ACC112 (cell line): ENCODE measurements around the gene TBX4.

Experiments used
- H2AFZ ChIP-seq: fragments of 200-600 bp; sonication (generic); one replicate; pipeline ENCODE4 v1.6.0; 2017; ENCODE audit warnings: antibody characterized with exemption, low read length; ENCODE audit not compliant: unreplicated experiment
- H3K27ac ChIP-seq: fragments of 200-600 bp; sonication (generic); 2 replicates; pipeline ENCODE4 v1.5.1; 2014; ENCODE audit warnings: low read depth, mild to moderate bottlenecking, antibody characterized with exemption, low read length, moderate library complexity
- H3K27me3 ChIP-seq: fragments of 200-600 bp; sonication (generic); 2 replicates; pipeline ENCODE4 v1.6.1; 2014; ENCODE audit warnings: mild to moderate bottlenecking, antibody characterized with exemption, low read length, moderate library complexity, mixed read lengths; ENCODE audit not compliant: insufficient read depth
- H3K36me3 ChIP-seq: fragments of 200-600 bp; sonication (generic); 2 replicates; pipeline ENCODE4 v1.6.1; 2016; ENCODE audit warnings: mild to moderate bottlenecking, antibody characterized with exemption, low read length, moderate library complexity, mixed read lengths; ENCODE audit not compliant: insufficient read depth
- H3K4me1 ChIP-seq: fragments of 200-600 bp; sonication (generic); one replicate; pipeline ENCODE4 v1.6.1; 2016; ENCODE audit warnings: low read length, mixed read lengths; ENCODE audit not compliant: insufficient read depth, unreplicated experiment, control insufficient read depth
- H3K4me3 ChIP-seq: fragments of 200-600 bp; sonication (generic); 2 replicates; pipeline ENCODE4 v1.5.1; 2014; ENCODE audit warnings: mild to moderate bottlenecking, low read depth, low read length
- H3K79me2 ChIP-seq: fragments of 200-600 bp; sonication (generic); one replicate; pipeline ENCODE4 v1.6.0; 2016; ENCODE audit warnings: low read length; ENCODE audit not compliant: control insufficient read depth, unreplicated experiment, insufficient read depth

TBX4 gene

GRCh38 chr17:61414141-61414935, 37.9 kb upstream of the TBX4 start:
- Histone ChIP-seq H3K27me3 (no peaks in the 10 kb centered on the region), H3K4me1 (peaks cover 15% of the 10 kb centered on the region), H2AFZ (no peak overlapping the region), H3K79me2 (no peaks in the 10 kb centered on the region), H3K27ac (no peak overlapping the region), H3K4me3 (no peak overlapping the region), H3K36me3 (no peaks in the 10 kb centered on the region)

- Histone ChIP-seq H3K27ac (no peak overlapping the region), H2AFZ (no peak overlapping the region), H3K4me1 (peaks cover 15% of the 10 kb centered on the region), H3K27me3 (no peaks in the 10 kb centered on the region), H3K36me3 (no peaks in the 10 kb centered on the region), H3K4me3 (no peak overlapping the region), H3K79me2 (no peaks in the 10 kb centered on the region)
These were observed 37.3 kb upstream of the TBX4 start for GRCh38 chr17:61414936-61415251.

- H3K27ac ChIP-seq: no peak overlapping the region
- no peaks in the 10 kb centered on the region for H3K79me2 ChIP-seq
- H3K36me3 ChIP-seq: no peaks in the 10 kb centered on the region
- H3K27me3 ChIP-seq: peaks cover 1% of the 10 kb centered on the region; the same call in 1 of the 2 replicates
- no peak overlapping the region for H2AFZ ChIP-seq
- peaks cover 15% of the 10 kb centered on the region for H3K4me1 ChIP-seq
- H3K4me3 ChIP-seq: no peak overlapping the region
These were observed 36.6 kb upstream of the TBX4 start for GRCh38 chr17:61415374-61416210.

- peak overlapping the region; percentile 73 for H2AFZ ChIP-seq
- no peaks in the 10 kb centered on the region for H3K79me2 ChIP-seq
- peaks cover 15% of the 10 kb centered on the region for H3K4me1 ChIP-seq
- H3K36me3 ChIP-seq: no peaks in the 10 kb centered on the region
- H3K4me3 ChIP-seq: peak overlapping the region; percentile 64
- H3K27me3 ChIP-seq: peaks cover 7% of the 10 kb centered on the region
- H3K27ac ChIP-seq: no peak overlapping the region
These were observed 36.0 kb upstream of the TBX4 start for GRCh38 chr17:61416211-61416539.

DNA sequence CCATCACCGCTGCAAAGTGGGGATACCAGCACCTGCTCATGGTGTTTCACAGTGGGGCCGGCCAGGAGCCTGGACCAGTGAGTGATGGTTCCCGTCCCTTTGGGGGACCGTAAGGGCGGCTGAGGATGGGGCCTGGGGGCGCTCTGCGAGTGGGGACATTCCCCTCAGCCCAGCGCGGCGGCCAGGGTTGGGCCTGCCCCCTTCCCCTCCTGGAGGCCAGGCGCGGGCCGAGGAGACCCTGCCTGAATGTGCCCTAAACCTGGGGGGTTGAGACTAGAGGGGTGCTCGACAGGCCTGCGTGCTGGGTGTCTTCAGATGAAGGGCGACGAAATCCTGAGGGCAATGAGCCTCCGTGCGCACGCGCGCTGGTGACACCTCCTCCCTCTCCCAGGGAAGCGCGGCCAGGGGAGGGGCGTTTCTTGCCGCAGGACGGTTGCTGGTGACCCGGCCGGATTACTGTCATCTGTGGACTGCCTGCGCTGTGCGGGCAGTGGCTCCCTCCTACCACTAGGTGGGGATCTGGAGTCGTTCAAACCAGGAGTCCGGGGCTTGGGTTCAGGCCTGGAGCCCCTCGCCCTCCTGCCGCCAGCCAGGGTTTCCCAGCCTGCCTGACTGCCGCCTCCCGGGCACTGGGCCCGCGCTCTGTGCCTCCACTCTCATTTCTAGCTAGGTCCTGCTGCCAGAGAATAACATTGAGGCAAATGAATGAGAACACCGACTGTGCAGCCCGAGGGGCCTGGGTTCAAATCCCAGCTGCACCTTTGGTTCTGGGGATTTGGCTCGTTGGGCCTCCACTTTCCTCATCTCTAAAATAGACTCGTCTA, 35.5 kb upstream of the TBX4 start:
- Histone ChIP-seq H3K4me1 (peaks cover 15% of the 10 kb centered on the region), H3K27me3 (peaks cover 13% of the 10 kb centered on the region), H2AFZ (peak overlapping the region; percentile 73), H3K36me3 (no peaks in the 10 kb centered on the region), H3K4me3 (peak overlapping the region; percentile 64), H3K27ac (no peak overlapping the region), H3K79me2 (no peaks in the 10 kb centered on the region)

GRCh38 chr17:61418449-61418848, 33.8 kb upstream of the TBX4 start:
- Histone ChIP-seq H3K4me1 (peaks cover 13% of the 10 kb centered on the region), H3K4me3 (no peak overlapping the region), H2AFZ (no peak overlapping the region), H3K36me3 (no peaks in the 10 kb centered on the region), H3K79me2 (no peaks in the 10 kb centered on the region), H3K27ac (no peak overlapping the region), H3K27me3 (peaks cover 22% of the 10 kb centered on the region)

DNA sequence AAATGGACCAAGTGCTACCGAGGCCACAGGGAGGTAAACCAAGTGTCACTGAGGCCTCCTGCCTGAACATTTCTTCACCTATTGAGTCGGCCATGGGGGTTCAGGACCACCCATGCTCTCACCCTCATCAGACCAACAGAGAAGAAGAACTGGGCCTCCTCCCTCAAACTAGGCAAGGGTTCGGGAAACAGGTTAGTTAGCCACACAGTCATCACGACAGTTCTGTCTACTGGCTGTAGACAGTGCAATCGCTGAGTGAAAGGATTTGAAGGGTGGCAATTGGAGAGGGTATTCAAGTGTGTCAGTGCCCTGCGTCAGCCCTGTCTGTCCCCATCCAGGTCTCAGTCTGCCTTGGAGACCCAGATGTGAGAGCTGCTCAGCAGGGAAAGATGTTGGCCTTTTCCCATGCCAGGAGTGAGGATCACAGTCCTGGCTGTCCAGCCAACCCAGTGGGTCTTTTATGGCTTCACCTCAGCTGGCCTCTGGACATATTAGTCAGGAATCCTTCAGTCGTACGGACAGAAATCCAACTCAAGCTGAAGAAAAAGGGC, 32.7 kb upstream of the TBX4 start:
- H3K27me3 ChIP-seq: peaks cover 22% of the 10 kb centered on the region
- peaks cover 6% of the 10 kb centered on the region for H3K4me1 ChIP-seq
- no peak overlapping the region for H3K4me3 ChIP-seq
- H2AFZ ChIP-seq: no peak overlapping the region
- no peak overlapping the region for H3K27ac ChIP-seq
- H3K79me2 ChIP-seq: no peaks in the 10 kb centered on the region
- no peaks in the 10 kb centered on the region for H3K36me3 ChIP-seq

GRCh38 chr17:61420052-61420451, 32.2 kb upstream of the TBX4 start:
- Histone ChIP-seq H3K4me3 (no peak overlapping the region), H3K4me1 (peaks cover 6% of the 10 kb centered on the region), H3K36me3 (no peaks in the 10 kb centered on the region), H3K27me3 (peaks cover 22% of the 10 kb centered on the region), H3K27ac (no peak overlapping the region), H2AFZ (no peak overlapping the region), H3K79me2 (no peaks in the 10 kb centered on the region)

GRCh38 chr17:61420745-61421398, 31.4 kb upstream of the TBX4 start:
- Histone ChIP-seq H3K4me1 (peaks cover 6% of the 10 kb centered on the region), H3K27ac (no peak overlapping the region), H3K36me3 (no peaks in the 10 kb centered on the region), H3K27me3 (peaks cover 22% of the 10 kb centered on the region), H3K4me3 (no peak overlapping the region), H3K79me2 (no peaks in the 10 kb centered on the region), H2AFZ (no peak overlapping the region)

- no peaks in the 10 kb centered on the region for H3K79me2 ChIP-seq
- H3K36me3 ChIP-seq: no peaks in the 10 kb centered on the region
- peaks cover 22% of the 10 kb centered on the region for H3K27me3 ChIP-seq
- no peak overlapping the region for H3K27ac ChIP-seq
- H3K4me1 ChIP-seq: peaks cover 3% of the 10 kb centered on the region
- H3K4me3 ChIP-seq: no peak overlapping the region
- no peak overlapping the region for H2AFZ ChIP-seq
These were observed 30.8 kb upstream of the TBX4 start for GRCh38 chr17:61421460-61421859.
